Dendritic cell treated with granulocyte-macrophage colony-stimulating factor and Interleukin-4, amounts not matched to agents 40 ng/mL and 50 ng/mL, for 4 days (primary cell): Measurements from ENCODE around the gene SPTLC2.
"Not testable (repeated sequence)": the region's sequence is repeated elsewhere in the genome, so short reads cannot be mapped to it uniquely, and the experiment has no call there.

Source experiments
- H3K27ac Mint-ChIP-seq: one replicate; pipeline ENCODE4 v1.8.0; 2022; ENCODE audit warnings: mild to moderate bottlenecking, mixed read lengths
- H3K27me3 Mint-ChIP-seq: one replicate; pipeline ENCODE4 v1.8.0; 2022; ENCODE audit warnings: mild to moderate bottlenecking, mixed read lengths
- H3K36me3 Mint-ChIP-seq: one replicate; pipeline ENCODE4 v1.8.0; 2022; ENCODE audit warnings: low read depth, mixed read lengths
- H3K4me1 Mint-ChIP-seq: one replicate; pipeline ENCODE4 v1.8.0; 2022; ENCODE audit warnings: low read depth, mixed read lengths
- H3K4me3 Mint-ChIP-seq: one replicate; pipeline ENCODE4 v1.8.0; 2022; ENCODE audit warnings: mild to moderate bottlenecking, moderate library complexity, mixed read lengths
- H3K9me3 Mint-ChIP-seq: one replicate; pipeline ENCODE4 v1.8.0; 2022; ENCODE audit warnings: mixed read lengths
- intact Hi-C: fragments of 100-400 bp; cut with micrococcal nuclease; formaldehyde crosslinking; loops from one replicate; pipeline ENCODE4 v1.15.0; 2022

SPTLC2 gene

GRCh38 chr14:77565289-77565993, 51.0 kb downstream of the SPTLC2 start:
- H3K4me1 Mint-ChIP-seq: peaks cover 37% of the 10 kb centered on the region
- H3K36me3 Mint-ChIP-seq: peaks cover 68% of the 10 kb centered on the region
- no peaks in the 10 kb centered on the region for H3K27me3 Mint-ChIP-seq
- intact Hi-C loops: no loop called here
- peak overlapping the region; percentile 31 for H3K4me3 Mint-ChIP-seq
- peak overlapping the region; percentile 66 for H3K27ac Mint-ChIP-seq
- H3K9me3 Mint-ChIP-seq: no peaks in the 10 kb centered on the region

GRCh38 chr14:77562681-77563080, 53.8 kb downstream of the SPTLC2 start:
- H3K4me3 Mint-ChIP-seq: no peak overlapping the region
- H3K27ac Mint-ChIP-seq: no peak overlapping the region
- intact Hi-C loops: no loop called here
- no peaks in the 10 kb centered on the region for H3K27me3 Mint-ChIP-seq
- no peaks in the 10 kb centered on the region for H3K9me3 Mint-ChIP-seq
- H3K36me3 Mint-ChIP-seq: peaks cover 71% of the 10 kb centered on the region
- peaks cover 37% of the 10 kb centered on the region for H3K4me1 Mint-ChIP-seq

DNA sequence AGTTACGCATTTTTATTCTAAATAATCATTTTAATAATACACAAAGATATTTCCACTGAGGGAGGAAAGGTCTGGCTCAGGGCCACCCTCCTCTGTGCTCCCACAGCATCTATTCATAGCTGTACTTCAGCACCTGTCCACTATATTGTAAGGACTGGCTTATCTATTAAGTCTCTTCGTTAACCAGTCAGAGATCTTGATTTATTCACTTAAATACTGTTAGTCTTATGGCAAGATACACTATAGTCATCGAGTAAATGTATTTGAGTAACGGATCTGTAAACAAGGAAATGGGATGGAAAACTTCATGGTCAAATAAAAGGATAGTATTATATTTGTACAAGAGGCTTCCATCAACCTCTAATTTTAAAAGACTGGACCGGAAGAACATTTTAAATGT, 54.6 kb downstream of the SPTLC2 start:
- intact Hi-C loops: no loop called here

DNA sequence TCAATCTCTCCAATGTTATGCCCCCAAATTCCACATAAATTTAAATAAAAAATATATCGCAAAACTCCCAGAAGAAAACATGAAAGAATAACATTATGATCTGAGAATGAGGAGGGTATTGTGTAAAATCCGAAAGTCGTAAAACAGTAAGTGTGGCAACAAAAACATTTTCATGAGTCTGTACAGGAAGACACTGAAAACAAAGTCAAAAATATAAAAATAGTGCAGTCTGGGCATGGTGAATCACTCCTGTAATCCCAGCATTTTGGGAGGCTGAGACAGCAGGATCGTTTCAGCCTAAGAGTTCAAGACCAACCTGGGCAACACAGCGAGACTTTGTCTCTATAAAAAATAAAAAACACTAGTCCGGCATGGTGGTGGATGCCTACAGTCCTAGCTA, 57.1 kb downstream of the SPTLC2 start:
- H3K27ac Mint-ChIP-seq: no peak overlapping the region
- H3K4me1 Mint-ChIP-seq: peaks cover 7% of the 10 kb centered on the region
- intact Hi-C loops: no loop called here
- H3K36me3 Mint-ChIP-seq: peaks cover 97% of the 10 kb centered on the region
- H3K4me3 Mint-ChIP-seq: no peak overlapping the region
- no peaks in the 10 kb centered on the region for H3K9me3 Mint-ChIP-seq
- H3K27me3 Mint-ChIP-seq: no peaks in the 10 kb centered on the region

More for the DNA sequence above, 54.6 kb downstream of the SPTLC2 start:
- no peaks in the 10 kb centered on the region for H3K27me3 Mint-ChIP-seq
- H3K4me3 Mint-ChIP-seq: no peak overlapping the region
- H3K27ac Mint-ChIP-seq: no peak overlapping the region
- no peaks in the 10 kb centered on the region for H3K9me3 Mint-ChIP-seq
- H3K36me3 Mint-ChIP-seq: peaks cover 72% of the 10 kb centered on the region
- peaks cover 29% of the 10 kb centered on the region for H3K4me1 Mint-ChIP-seq

DNA sequence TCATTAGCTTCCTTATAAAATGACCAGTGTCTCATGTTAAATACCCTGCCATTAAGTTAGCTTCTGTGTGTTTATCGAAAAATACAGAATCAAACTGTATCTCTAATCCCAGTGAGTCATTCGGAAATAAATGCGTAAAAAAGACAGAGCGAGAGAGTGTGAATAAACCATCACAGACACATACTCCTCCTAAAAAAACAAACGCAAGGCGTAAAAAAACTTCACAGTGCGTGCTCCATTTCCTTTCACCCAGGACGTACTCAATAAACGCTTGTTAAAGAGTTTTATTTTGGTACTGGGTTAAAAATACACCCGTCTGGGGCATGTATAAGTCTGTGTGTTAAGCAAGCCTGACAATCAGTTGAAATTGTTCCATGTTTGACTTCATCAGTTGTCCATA, 59.0 kb downstream of the SPTLC2 start:
- no peaks in the 10 kb centered on the region for H3K9me3 Mint-ChIP-seq
- H3K27me3 Mint-ChIP-seq: no peaks in the 10 kb centered on the region
- peaks cover 90% of the 10 kb centered on the region for H3K36me3 Mint-ChIP-seq
- no peak overlapping the region for H3K4me3 Mint-ChIP-seq
- H3K4me1 Mint-ChIP-seq: no peaks in the 10 kb centered on the region
- intact Hi-C loops: no loop called here
- H3K27ac Mint-ChIP-seq: no peak overlapping the region

- H3K27ac Mint-ChIP-seq: no peak overlapping the region
- H3K27me3 Mint-ChIP-seq: no peaks in the 10 kb centered on the region
- no peaks in the 10 kb centered on the region for H3K9me3 Mint-ChIP-seq
- H3K36me3 Mint-ChIP-seq: peaks cover 90% of the 10 kb centered on the region
- H3K4me1 Mint-ChIP-seq: no peaks in the 10 kb centered on the region
- intact Hi-C loops: no loop called here
- no peak overlapping the region for H3K4me3 Mint-ChIP-seq
These were observed 59.5 kb downstream of the SPTLC2 start for GRCh38 chr14:77556946-77557345.

GRCh38 chr14:77554816-77555599, 61.4 kb downstream of the SPTLC2 start:
- Mint-ChIP-seq H3K27me3 (no peaks in the 10 kb centered on the region), H3K4me1 (no peaks in the 10 kb centered on the region), H3K9me3 (no peaks in the 10 kb centered on the region), H3K36me3 (peaks cover 85% of the 10 kb centered on the region), H3K27ac (no peak overlapping the region), H3K4me3 (no peak overlapping the region)
- intact Hi-C loops: loop anchor here (5.0 kb wide), 1 partner anchor 233 kb away; the partner anchor contains the start of genes GSTZ1 and POMT2

GRCh38 chr14:77554207-77554606, 62.2 kb downstream of the SPTLC2 start:
- intact Hi-C loops: loop anchor here (5.0 kb wide), 1 partner anchor 232 kb away; the partner anchor contains the start of genes GSTZ1 and POMT2
- Mint-ChIP-seq H3K27ac (no peak overlapping the region), H3K4me1 (no peaks in the 10 kb centered on the region), H3K9me3 (no peaks in the 10 kb centered on the region), H3K4me3 (no peak overlapping the region), H3K27me3 (no peaks in the 10 kb centered on the region), H3K36me3 (peaks cover 88% of the 10 kb centered on the region)

- Mint-ChIP-seq H3K27me3 (no peaks in the 10 kb centered on the region), H3K9me3 (no peaks in the 10 kb centered on the region), H3K4me1 (no peaks in the 10 kb centered on the region), H3K36me3 (peaks cover 89% of the 10 kb centered on the region), H3K4me3 (no peak overlapping the region), H3K27ac (no peak overlapping the region)
- intact Hi-C loops: no loop called here
These were observed 67.0 kb downstream of the SPTLC2 start for GRCh38 chr14:77549451-77549850.

DNA sequence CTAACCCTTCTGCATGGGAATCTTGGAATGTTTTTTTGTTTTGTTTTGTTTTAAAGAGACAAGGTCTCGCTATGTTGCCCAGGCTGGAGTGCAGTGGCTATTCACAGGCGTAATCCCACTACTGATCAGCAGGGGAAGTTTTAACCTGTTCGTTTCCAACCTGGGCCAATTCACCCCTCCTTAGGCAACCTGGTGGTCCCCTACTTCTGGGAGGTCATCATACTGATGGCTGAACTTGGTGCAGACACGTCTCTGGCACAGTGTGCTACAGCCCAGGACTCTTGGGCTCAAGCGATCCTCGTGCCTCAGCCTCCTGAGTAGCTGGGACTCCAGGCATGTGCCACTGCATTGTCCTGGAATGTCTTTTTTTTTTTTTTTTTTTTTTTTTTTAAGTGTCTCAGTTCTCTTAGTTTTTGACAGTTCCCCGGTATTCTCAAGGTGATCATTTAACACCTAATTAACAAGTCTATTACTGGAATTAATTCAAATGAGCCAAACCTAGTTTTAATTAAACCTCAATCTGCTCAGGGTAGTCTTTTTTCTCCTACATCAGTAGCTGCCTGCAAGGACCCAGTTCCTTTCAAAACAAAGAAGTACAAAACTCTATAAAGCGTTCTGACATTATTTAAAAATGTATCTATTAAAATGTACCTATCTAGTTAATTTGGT, 68.8 kb downstream of the SPTLC2 start:
- Mint-ChIP-seq H3K4me3 (no peak overlapping the region), H3K27me3 (no peaks in the 10 kb centered on the region), H3K4me1 (peaks cover 11% of the 10 kb centered on the region), H3K9me3 (no peaks in the 10 kb centered on the region), H3K27ac (no peak overlapping the region), H3K36me3 (peaks cover 80% of the 10 kb centered on the region)
- intact Hi-C loops: no loop called here

- H3K9me3 Mint-ChIP-seq, H3K4me3 Mint-ChIP-seq, intact Hi-C loops, H3K27me3 Mint-ChIP-seq: not testable (repeated sequence)
- H3K36me3 Mint-ChIP-seq: peaks cover 61% of the 10 kb centered on the region
- peaks cover 23% of the 10 kb centered on the region for H3K4me1 Mint-ChIP-seq
- peak overlapping the region; percentile 4 for H3K27ac Mint-ChIP-seq
These were observed 71.3 kb downstream of the SPTLC2 start for GRCh38 chr14:77545171-77545570.

DNA sequence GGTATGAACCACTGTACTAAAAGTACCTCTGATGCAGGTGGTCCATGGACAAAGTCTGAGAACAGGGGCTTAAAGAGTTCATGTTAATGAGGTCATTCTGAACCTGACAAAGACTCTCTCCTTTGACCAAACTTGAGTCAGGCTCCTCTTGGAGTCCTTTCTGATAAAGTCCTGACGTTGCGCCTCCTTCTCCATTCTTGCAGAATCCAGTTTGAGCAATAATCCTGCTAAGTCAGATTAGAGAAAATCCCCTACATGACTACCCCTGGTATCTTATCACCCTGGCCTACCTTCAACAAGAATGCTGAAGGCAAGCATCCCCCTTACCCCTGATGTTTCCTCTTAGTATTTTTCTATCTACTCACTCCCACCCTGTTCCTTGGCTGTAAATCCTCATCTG, 71.9 kb downstream of the SPTLC2 start:
- Mint-ChIP-seq H3K4me3 (no peak overlapping the region), H3K36me3 (peaks cover 55% of the 10 kb centered on the region), H3K9me3 (no peaks in the 10 kb centered on the region), H3K27me3 (no peaks in the 10 kb centered on the region), H3K4me1 (peaks cover 23% of the 10 kb centered on the region), H3K27ac (peak overlapping the region; percentile 4)
- intact Hi-C loops: no loop called here

GRCh38 chr14:77543637-77544334, 72.7 kb downstream of the SPTLC2 start:
- Mint-ChIP-seq H3K36me3 (peaks cover 47% of the 10 kb centered on the region), H3K4me3 (no peak overlapping the region), H3K27ac (no peak overlapping the region), H3K4me1 (peaks cover 23% of the 10 kb centered on the region), H3K27me3 (no peaks in the 10 kb centered on the region), H3K9me3 (no peaks in the 10 kb centered on the region)
- intact Hi-C loops: no loop called here

- peaks cover 41% of the 10 kb centered on the region for H3K36me3 Mint-ChIP-seq
- no peaks in the 10 kb centered on the region for H3K27me3 Mint-ChIP-seq
- intact Hi-C loops: no loop called here
- H3K4me3 Mint-ChIP-seq: no peak overlapping the region
- H3K9me3 Mint-ChIP-seq: no peaks in the 10 kb centered on the region
- H3K4me1 Mint-ChIP-seq: peaks cover 25% of the 10 kb centered on the region
- H3K27ac Mint-ChIP-seq: peak overlapping the region; percentile 78
These were observed 73.2 kb downstream of the SPTLC2 start for GRCh38 chr14:77543240-77543551.
